Caco-2 (cell line): ENCODE measurements around the gene HEPACAM. TPM values are rescaled to one million over a fixed set of nuclear protein-coding genes. Genes with fewer than 3 reads are reported as not detected.

ENCODE experiments used
- BruUV-seq: library from RNA; stranded (reverse); fragments of 400-500 nt; replicated peaks from 2 replicates; lab custom pipeline; 2021; lab: Mats Ljungman, UMichigan
- CTCF ChIA-PET: fragments of 300-600 bp; sonication (Branson Sonifier 250); formaldehyde crosslinking; loops from one replicate; lab custom pipeline; 2022; ENCODE audit warnings: antibody characterized with exemption; lab: Charles Lee
- POLR2A ChIA-PET: fragments of 300-600 bp; sonication (Branson Sonifier 250); formaldehyde crosslinking; loops from one replicate; lab custom pipeline; 2022; ENCODE audit warnings: antibody characterized with exemption; lab: Charles Lee
- DNase-seq, 2 experiments: peaks; one replicate each; pipeline versions ENCODE4 v3.0.0 to v3.0.0-alpha.2; 2020 to 2022
- H3K27me3 ChIP-seq: replicated peaks from 2 replicates; pipeline ENCODE4 v1.6.0; 2011; ENCODE audit warnings: low read length; ENCODE audit not compliant: control insufficient read depth, insufficient read depth
- H3K36me3 ChIP-seq: 2 replicates; pipeline ENCODE4 v1.5.1; 2011; ENCODE audit warnings: low read length; ENCODE audit not compliant: control insufficient read depth, insufficient read depth
- H3K4me1 ChIP-seq: fragments of 250-450 bp; sonication (Bioruptor Pico); 2 replicates; pipeline ENCODE4 v1.5.1; 2020; ENCODE audit warnings: mild to moderate bottlenecking
- H3K4me3 ChIP-seq: 2 replicates; pipeline ENCODE4 v1.5.1; 2011; ENCODE audit warnings: low read depth, mild to moderate bottlenecking, control low read depth, low read length
- H3K9me3 ChIP-seq: fragments of 250-450 bp; sonication (Bioruptor Pico); 2 replicates; pipeline ENCODE4 v1.5.1; 2020; ENCODE audit warnings: mild to moderate bottlenecking, moderate library complexity
- H3K27ac Mint-ChIP-seq: one replicate; pipeline ENCODE4 v1.8.0; 2022; ENCODE audit warnings: mixed read lengths; ENCODE audit not compliant: unreplicated experiment
- H3K27me3 Mint-ChIP-seq: one replicate; pipeline ENCODE4 v1.8.0; 2022; ENCODE audit warnings: mixed read lengths; ENCODE audit not compliant: insufficient read depth, unreplicated experiment
- H3K36me3 Mint-ChIP-seq: one replicate; pipeline ENCODE4 v1.8.0; 2022; ENCODE audit warnings: mild to moderate bottlenecking, mixed read lengths; ENCODE audit not compliant: insufficient read depth, unreplicated experiment
- H3K4me1 Mint-ChIP-seq: one replicate; pipeline ENCODE4 v1.8.0; 2022; ENCODE audit warnings: low read depth, mixed read lengths; ENCODE audit not compliant: unreplicated experiment
- H3K4me3 Mint-ChIP-seq: one replicate; pipeline ENCODE4 v1.8.0; 2022; ENCODE audit warnings: mild to moderate bottlenecking, moderate library complexity, mixed read lengths; ENCODE audit not compliant: unreplicated experiment
- H3K9me3 Mint-ChIP-seq: one replicate; pipeline ENCODE4 v1.8.0; 2022; ENCODE audit warnings: mixed read lengths; ENCODE audit not compliant: unreplicated experiment
- intact Hi-C: fragments of 100-400 bp; cut with micrococcal nuclease; formaldehyde crosslinking; loops from one replicate; pipeline ENCODE4 v1.10.0; 2022; ENCODE audit not compliant: unreplicated experiment
- total RNA-seq: library from RNA; stranded (reverse); gene quantifications from 2 replicates; pipeline ENCODE4 v1.2.3, GENCODE V29; 2022
- TF ChIP-seq, protein P1 (sequence below), 2 experiments: fragments of 200-600 bp in 1 of 2; IDR thresholded peaks; 1 replicate in 1 of 2; 2 replicates in 1 of 2; pipeline versions ENCODE4 v1.5.1 to v1.8.0; 2011 to 2022; ENCODE audit warnings: antibody characterized with exemption in 1 of 2, control low read depth in 1 of 2, inconsistent platforms in 1 of 2, low read depth in 1 of 2, low read length in 1 of 2, mild to moderate bottlenecking in 1 of 2, moderate library complexity in 1 of 2; ENCODE audit not compliant: insufficient read depth in 1 of 2, severe bottlenecking in 1 of 2, unreplicated experiment in 1 of 2

Gene HEPACAM
- total RNA-seq, 1 experiment from 2014 or later = 0.11 TPM

DNA sequence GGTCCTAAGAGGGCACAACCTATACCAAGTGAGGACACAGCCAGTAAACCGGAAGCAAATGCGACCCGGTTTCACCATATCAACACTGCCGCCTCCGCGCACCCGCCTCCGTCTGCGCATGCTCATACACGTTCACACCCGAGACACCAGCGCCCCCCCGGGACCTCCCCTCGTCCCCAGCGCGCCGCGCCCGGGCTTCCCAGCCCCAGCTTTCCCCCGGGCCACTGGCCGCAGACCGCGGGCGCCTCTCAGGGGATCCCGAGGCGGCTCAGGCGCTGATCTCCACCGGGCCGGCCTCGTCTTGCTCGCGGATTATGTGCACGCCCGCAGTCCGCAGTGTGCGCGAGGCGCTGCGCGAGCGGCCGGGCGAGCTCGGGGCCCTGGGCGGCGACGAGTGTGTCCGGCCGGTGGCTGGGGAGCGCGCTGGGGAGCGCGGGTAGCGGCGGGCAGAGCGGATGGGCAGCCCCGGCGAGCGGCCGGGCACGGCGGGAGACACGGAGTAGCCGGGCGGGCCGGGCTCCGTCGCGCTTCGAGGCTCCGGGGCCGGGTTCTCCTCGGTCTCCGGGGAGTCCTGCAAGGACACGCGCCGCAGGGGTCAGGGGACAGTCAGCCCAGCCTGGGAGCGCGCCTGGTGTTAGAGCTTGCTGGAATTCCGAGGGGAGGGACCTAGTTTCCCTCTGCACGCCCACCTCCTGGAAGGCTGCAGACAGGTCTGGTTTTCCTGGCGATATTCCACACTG, 14.8 kb downstream of the HEPACAM start:
- Histone ChIP-seq H3K4me3 (no peak overlapping the region), H3K36me3 (no peaks in the 10 kb centered on the region), H3K4me1 (no peaks in the 10 kb centered on the region), H3K27me3 (no peaks in the 10 kb centered on the region), H3K9me3 (no peaks in the 10 kb centered on the region)
- H3K27me3 Mint-ChIP-seq = peaks cover 31% of the 10 kb centered on the region
- no peak overlapping the region for H3K27ac Mint-ChIP-seq
- ChIA-PET POLR2A (no interaction called here), CTCF (no interaction called here)
- TF ChIP-seq, protein P1, sequence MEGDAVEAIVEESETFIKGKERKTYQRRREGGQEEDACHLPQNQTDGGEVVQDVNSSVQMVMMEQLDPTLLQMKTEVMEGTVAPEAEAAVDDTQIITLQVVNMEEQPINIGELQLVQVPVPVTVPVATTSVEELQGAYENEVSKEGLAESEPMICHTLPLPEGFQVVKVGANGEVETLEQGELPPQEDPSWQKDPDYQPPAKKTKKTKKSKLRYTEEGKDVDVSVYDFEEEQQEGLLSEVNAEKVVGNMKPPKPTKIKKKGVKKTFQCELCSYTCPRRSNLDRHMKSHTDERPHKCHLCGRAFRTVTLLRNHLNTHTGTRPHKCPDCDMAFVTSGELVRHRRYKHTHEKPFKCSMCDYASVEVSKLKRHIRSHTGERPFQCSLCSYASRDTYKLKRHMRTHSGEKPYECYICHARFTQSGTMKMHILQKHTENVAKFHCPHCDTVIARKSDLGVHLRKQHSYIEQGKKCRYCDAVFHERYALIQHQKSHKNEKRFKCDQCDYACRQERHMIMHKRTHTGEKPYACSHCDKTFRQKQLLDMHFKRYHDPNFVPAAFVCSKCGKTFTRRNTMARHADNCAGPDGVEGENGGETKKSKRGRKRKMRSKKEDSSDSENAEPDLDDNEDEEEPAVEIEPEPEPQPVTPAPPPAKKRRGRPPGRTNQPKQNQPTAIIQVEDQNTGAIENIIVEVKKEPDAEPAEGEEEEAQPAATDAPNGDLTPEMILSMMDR (IDR thresholded peaks at IDR 0.05; ENCODE audit: insufficient read depth in 1 of 2, low read depth in 1 of 2, low read length in 1 of 2, severe bottlenecking in 1 of 2, unreplicated experiment in 1 of 2) = no peak
- no peaks in the 10 kb centered on the region for H3K36me3 Mint-ChIP-seq
- no peaks in the 10 kb centered on the region for H3K4me1 Mint-ChIP-seq
- no peak for DNase-seq
- H3K4me3 Mint-ChIP-seq = no peak overlapping the region
- no TSS peak for BruUV-seq
- intact Hi-C loops = no loop called here
- peaks cover 4% of the 10 kb centered on the region for H3K9me3 Mint-ChIP-seq

GRCh38 chr11:124920356-124920755, 15.5 kb downstream of the HEPACAM start:
- H3K4me3 Mint-ChIP-seq = no peak overlapping the region
- no peak overlapping the region for H3K4me3 ChIP-seq
- no peaks in the 10 kb centered on the region for H3K4me1 Mint-ChIP-seq
- H3K27ac Mint-ChIP-seq = no peak overlapping the region
- peaks cover 11% of the 10 kb centered on the region for H3K9me3 Mint-ChIP-seq
- no TSS peak for BruUV-seq
- intact Hi-C loops = no loop called here
- no peaks in the 10 kb centered on the region for H3K9me3 ChIP-seq
- no peaks in the 10 kb centered on the region for H3K36me3 ChIP-seq
- H3K36me3 Mint-ChIP-seq = no peaks in the 10 kb centered on the region
- H3K27me3 ChIP-seq = no peaks in the 10 kb centered on the region
- no peak for DNase-seq
- POLR2A ChIA-PET = no interaction called here
- H3K27me3 Mint-ChIP-seq = peaks cover 30% of the 10 kb centered on the region
- TF ChIP-seq, protein P1 (IDR thresholded peaks at IDR 0.05; ENCODE audit: insufficient read depth in 1 of 2, low read depth in 1 of 2, low read length in 1 of 2, severe bottlenecking in 1 of 2, unreplicated experiment in 1 of 2) = no peak
- CTCF ChIA-PET = no interaction called here
- H3K4me1 ChIP-seq = no peaks in the 10 kb centered on the region

- CTCF ChIA-PET = interaction anchor here (0.6 kb wide), 1 partner anchor 222 kb away, joined by 3 read pairs; no protein-coding TSS in a partner anchor
- Mint-ChIP-seq H3K36me3 (no peaks in the 10 kb centered on the region), H3K4me3 (no peak overlapping the region), H3K27ac (no peak overlapping the region), H3K4me1 (no peaks in the 10 kb centered on the region), H3K27me3 (peaks cover 31% of the 10 kb centered on the region), H3K9me3 (peaks cover 15% of the 10 kb centered on the region)
- POLR2A ChIA-PET = no interaction called here
- intact Hi-C loops = no loop called here
- no peaks in the 10 kb centered on the region for H3K4me1 ChIP-seq
- H3K4me3 ChIP-seq = no peak overlapping the region
- no peaks in the 10 kb centered on the region for H3K27me3 ChIP-seq
- no peaks in the 10 kb centered on the region for H3K9me3 ChIP-seq
- BruUV-seq = no TSS peak
- TF ChIP-seq, protein P1 (IDR thresholded peaks at IDR 0.05; ENCODE audit: insufficient read depth in 1 of 2, low read depth in 1 of 2, low read length in 1 of 2, severe bottlenecking in 1 of 2, unreplicated experiment in 1 of 2) = no peak
- H3K36me3 ChIP-seq = no peaks in the 10 kb centered on the region
- DNase-seq = no peak
Observed at GRCh38 chr11:124919898-124920297, 15.9 kb downstream of the HEPACAM start.
